HepG2 (cell line): ENCODE measurements around the gene PODN. TPM values are rescaled to one million over a fixed set of nuclear protein-coding genes. Genes with fewer than 3 reads are reported as not detected.

Experiments used
- CCAR2 ChIP-seq: fragments of 200-400 bp; formaldehyde crosslinking; optimal IDR thresholded peaks from 2 replicates; pipeline ENCODE3; 2018; ENCODE audit warnings: low read depth, mild to moderate bottlenecking, low read length, moderate library complexity
- GTF2F1 ChIP-seq: fragments of 150-350 bp; IDR thresholded peaks from 2 replicates; pipeline ENCODE4 v1.6.1; 2014; ENCODE audit warnings: low read length
- KLF6 ChIP-seq: IDR thresholded peaks from 2 replicates; pipeline ENCODE4 v1.8.0; 2016; ENCODE audit warnings: missing biosample characterization, missing genetic modification reagents
- POLR2AphosphoS2 ChIP-seq: IDR thresholded peaks from 2 replicates; pipeline ENCODE4 v1.6.1; 2011; ENCODE audit warnings: low read depth, low read length, improper control_type of control experiment
- ZBTB20 ChIP-seq: sonication (generic); formaldehyde crosslinking; IDR thresholded peaks from 2 replicates; pipeline ENCODE4 v1.8.1; 2023; ENCODE audit warnings: missing genetic modification reagents, low read depth, mild to moderate bottlenecking, borderline replicate concordance
- ZFX ChIP-seq: sonication (generic); formaldehyde crosslinking; IDR thresholded peaks from 2 replicates; pipeline ENCODE4 v1.4.0; 2020; ENCODE audit warnings: mild to moderate bottlenecking, low read depth, missing genetic modification reagents, moderate library complexity
- ZNF446 ChIP-seq: sonication (generic); formaldehyde crosslinking; IDR thresholded peaks from 2 replicates; pipeline ENCODE4 v1.5.0; 2020; ENCODE audit warnings: mild to moderate bottlenecking, missing genetic modification reagents
- ZNF713 ChIP-seq: sonication (generic); formaldehyde crosslinking; IDR thresholded peaks from 2 replicates; pipeline ENCODE4 v1.4.0; 2020; ENCODE audit warnings: mild to moderate bottlenecking, missing genetic modification reagents
- polyA plus RNA-seq, 8 experiments: library from polyadenylated mRNA; depleted of rRNA in 3 of 8; stranded (reverse) in 7 of 8; unstranded in 1 of 8; fragments of >200 nt; fragmentation: Illumina TruSeq in 4 of 8; extraction: Trizol in 4 of 8; gene quantifications; 2 replicates each; pipeline versions ENCODE4 v1.2.1 to v1.2.3, GENCODE V29; 2011 to 2016; ENCODE audit warnings: low read depth in 4 of 8, missing spikeins in 1 of 8, mixed read lengths in 1 of 8; ENCODE audit not compliant: insufficient read depth in 1 of 8
- total RNA-seq, 5 experiments: library from RNA; depleted of rRNA; stranded (reverse); fragments of >200 nt; fragmentation: Illumina TruSeq; extraction: Trizol; gene quantifications; 2 replicates each; pipeline ENCODE4 v1.2.3, GENCODE V29; 2016; ENCODE audit warnings: low read depth in 1 of 5
- TF ChIP-seq, protein P1 (sequence below): IDR thresholded peaks from 2 replicates; pipeline ENCODE4 v1.6.1; 2016; ENCODE audit warnings: missing biosample characterization, missing genetic modification reagents, low read depth
- TF ChIP-seq, protein P2 (sequence below): sonication (generic); formaldehyde crosslinking; IDR thresholded peaks from 2 replicates; pipeline ENCODE4 v1.5.0; 2020; ENCODE audit warnings: missing genetic modification reagents
- TF ChIP-seq, protein P3 (sequence below): sonication (generic); formaldehyde crosslinking; IDR thresholded peaks from 2 replicates; pipeline ENCODE4 v1.5.1; 2020; ENCODE audit warnings: mild to moderate bottlenecking, missing genetic modification reagents, moderate library complexity
- TF ChIP-seq, protein P4 (sequence below): sonication (generic); formaldehyde crosslinking; IDR thresholded peaks from 2 replicates; pipeline ENCODE4 v1.4.0; 2020; ENCODE audit warnings: missing genetic modification reagents
- TF ChIP-seq, protein P5 (sequence below): sonication (generic); formaldehyde crosslinking; IDR thresholded peaks from 2 replicates; pipeline ENCODE4 v1.4.0; 2020; ENCODE audit warnings: mild to moderate bottlenecking, low read depth, missing genetic modification reagents
- TF ChIP-seq, protein P6 (sequence below): sonication (generic); formaldehyde crosslinking; IDR thresholded peaks from 2 replicates; pipeline ENCODE4 v1.8.0; 2022; ENCODE audit warnings: mild to moderate bottlenecking, missing genetic modification reagents, moderate library complexity
- TF ChIP-seq, protein P7 (sequence below): sonication (generic); formaldehyde crosslinking; IDR thresholded peaks from 2 replicates; pipeline ENCODE4 v1.5.0; 2020; ENCODE audit warnings: missing genetic modification reagents
- TF ChIP-seq, protein P8 (sequence below): sonication (generic); formaldehyde crosslinking; IDR thresholded peaks from 2 replicates; pipeline ENCODE4 v1.5.0; 2020; ENCODE audit warnings: missing genetic modification reagents

PODN gene
- total and polyA plus RNA-seq, 2 of the 13 experiments (the other 11 are each of a cell fraction or from before 2014, with no cell fraction given), result 0.13 TPM; not detected in 1

DNA sequence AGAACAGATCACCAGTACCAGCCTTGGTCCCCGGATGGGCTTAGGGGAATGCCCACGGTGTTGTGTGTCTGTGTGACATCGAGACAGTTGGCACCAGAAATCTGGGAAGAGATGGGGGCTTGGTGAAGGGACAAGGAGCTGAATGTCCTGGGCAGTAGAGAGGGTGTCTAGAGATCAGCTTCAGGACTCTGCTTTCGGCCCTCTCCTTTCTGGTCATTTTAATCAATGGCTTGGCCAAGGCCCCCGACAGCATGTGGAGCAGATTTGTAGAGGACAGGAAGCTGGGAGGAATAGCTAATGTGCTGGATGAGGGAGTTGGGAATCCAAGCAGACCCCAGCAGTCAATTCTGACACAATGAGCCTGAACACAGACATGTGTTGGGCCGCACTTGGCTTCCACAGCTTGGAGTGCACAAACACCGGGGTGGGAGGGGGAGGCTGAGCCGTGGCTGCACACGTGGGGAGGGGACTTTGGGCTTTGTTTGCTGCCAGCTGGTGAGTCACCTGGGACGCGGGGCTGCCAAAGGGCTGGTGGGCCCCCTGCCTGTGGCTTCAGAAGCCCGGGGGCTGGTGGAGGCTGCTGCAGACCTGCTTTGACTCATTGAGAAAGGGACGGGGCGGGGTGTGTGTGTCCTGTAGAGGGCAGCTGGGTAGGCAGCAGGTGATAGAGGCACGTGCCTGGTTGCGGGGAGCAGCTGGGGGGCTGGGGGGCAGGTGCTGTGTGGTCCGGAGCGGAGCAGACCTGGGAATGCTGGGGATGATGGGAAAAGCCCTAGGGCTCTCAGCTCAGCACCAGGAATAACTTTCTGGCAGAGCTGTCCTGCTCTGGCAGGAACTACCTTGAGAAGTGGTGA lies 59.5 kb downstream of the PODN start (continued):
- TF ChIP-seq, protein P1, sequence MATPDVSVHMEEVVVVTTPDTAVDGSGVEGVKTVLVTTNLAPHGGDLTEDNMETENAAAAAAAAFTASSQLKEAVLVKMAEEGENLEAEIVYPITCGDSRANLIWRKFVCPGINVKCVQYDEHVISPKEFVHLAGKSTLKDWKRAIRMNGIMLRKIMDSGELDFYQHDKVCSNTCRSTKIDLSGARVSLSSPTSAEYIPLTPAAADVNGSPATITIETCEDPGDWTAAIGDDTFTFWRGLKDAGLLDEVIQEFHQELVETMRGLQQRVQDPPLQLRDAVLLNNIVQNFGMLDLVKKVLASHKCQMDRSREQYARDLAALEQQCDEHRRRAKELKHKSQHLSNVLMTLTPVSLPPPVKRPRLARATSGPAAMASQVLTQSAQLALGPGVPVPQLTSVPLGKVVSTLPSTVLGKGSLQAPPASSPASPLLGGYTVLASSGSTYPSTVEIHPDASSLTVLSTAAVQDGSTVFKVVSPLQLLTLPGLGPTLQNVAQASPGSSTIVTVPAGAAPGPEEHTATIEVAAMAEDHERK (CRISPR knock-in tag), result no peak
- no peak for TF ChIP-seq GTF2F1
- no peak for TF ChIP-seq POLR2AphosphoS2
- TF ChIP-seq, protein P2, sequence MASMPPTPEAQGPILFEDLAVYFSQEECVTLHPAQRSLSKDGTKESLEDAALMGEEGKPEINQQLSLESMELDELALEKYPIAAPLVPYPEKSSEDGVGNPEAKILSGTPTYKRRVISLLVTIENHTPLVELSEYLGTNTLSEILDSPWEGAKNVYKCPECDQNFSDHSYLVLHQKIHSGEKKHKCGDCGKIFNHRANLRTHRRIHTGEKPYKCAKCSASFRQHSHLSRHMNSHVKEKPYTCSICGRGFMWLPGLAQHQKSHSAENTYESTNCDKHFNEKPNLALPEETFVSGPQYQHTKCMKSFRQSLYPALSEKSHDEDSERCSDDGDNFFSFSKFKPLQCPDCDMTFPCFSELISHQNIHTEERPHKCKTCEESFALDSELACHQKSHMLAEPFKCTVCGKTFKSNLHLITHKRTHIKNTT, result no peak
- TF ChIP-seq, protein P3, sequence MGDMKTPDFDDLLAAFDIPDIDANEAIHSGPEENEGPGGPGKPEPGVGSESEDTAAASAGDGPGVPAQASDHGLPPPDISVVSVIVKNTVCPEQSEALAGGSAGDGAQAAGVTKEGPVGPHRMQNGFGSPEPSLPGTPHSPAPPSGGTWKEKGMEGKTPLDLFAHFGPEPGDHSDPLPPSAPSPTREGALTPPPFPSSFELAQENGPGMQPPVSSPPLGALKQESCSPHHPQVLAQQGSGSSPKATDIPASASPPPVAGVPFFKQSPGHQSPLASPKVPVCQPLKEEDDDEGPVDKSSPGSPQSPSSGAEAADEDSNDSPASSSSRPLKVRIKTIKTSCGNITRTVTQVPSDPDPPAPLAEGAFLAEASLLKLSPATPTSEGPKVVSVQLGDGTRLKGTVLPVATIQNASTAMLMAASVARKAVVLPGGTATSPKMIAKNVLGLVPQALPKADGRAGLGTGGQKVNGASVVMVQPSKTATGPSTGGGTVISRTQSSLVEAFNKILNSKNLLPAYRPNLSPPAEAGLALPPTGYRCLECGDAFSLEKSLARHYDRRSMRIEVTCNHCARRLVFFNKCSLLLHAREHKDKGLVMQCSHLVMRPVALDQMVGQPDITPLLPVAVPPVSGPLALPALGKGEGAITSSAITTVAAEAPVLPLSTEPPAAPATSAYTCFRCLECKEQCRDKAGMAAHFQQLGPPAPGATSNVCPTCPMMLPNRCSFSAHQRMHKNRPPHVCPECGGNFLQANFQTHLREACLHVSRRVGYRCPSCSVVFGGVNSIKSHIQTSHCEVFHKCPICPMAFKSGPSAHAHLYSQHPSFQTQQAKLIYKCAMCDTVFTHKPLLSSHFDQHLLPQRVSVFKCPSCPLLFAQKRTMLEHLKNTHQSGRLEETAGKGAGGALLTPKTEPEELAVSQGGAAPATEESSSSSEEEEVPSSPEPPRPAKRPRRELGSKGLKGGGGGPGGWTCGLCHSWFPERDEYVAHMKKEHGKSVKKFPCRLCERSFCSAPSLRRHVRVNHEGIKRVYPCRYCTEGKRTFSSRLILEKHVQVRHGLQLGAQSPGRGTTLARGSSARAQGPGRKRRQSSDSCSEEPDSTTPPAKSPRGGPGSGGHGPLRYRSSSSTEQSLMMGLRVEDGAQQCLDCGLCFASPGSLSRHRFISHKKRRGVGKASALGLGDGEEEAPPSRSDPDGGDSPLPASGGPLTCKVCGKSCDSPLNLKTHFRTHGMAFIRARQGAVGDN (CRISPR knock-in tag), result peak; percentile 95
- TF ChIP-seq, protein P4, sequence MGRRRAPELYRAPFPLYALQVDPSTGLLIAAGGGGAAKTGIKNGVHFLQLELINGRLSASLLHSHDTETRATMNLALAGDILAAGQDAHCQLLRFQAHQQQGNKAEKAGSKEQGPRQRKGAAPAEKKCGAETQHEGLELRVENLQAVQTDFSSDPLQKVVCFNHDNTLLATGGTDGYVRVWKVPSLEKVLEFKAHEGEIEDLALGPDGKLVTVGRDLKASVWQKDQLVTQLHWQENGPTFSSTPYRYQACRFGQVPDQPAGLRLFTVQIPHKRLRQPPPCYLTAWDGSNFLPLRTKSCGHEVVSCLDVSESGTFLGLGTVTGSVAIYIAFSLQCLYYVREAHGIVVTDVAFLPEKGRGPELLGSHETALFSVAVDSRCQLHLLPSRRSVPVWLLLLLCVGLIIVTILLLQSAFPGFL (CRISPR knock-in tag), result no peak
- TF ChIP-seq, protein P5, sequence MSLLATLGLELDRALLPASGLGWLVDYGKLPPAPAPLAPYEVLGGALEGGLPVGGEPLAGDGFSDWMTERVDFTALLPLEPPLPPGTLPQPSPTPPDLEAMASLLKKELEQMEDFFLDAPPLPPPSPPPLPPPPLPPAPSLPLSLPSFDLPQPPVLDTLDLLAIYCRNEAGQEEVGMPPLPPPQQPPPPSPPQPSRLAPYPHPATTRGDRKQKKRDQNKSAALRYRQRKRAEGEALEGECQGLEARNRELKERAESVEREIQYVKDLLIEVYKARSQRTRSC, result no peak
- TF ChIP-seq ZFX (CRISPR knock-in tag), result peak; percentile 80
- TF ChIP-seq ZNF446 (CRISPR knock-in tag), result no peak
- TF ChIP-seq, protein P6, sequence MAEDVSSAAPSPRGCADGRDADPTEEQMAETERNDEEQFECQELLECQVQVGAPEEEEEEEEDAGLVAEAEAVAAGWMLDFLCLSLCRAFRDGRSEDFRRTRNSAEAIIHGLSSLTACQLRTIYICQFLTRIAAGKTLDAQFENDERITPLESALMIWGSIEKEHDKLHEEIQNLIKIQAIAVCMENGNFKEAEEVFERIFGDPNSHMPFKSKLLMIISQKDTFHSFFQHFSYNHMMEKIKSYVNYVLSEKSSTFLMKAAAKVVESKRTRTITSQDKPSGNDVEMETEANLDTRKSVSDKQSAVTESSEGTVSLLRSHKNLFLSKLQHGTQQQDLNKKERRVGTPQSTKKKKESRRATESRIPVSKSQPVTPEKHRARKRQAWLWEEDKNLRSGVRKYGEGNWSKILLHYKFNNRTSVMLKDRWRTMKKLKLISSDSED (CRISPR knock-in tag), result no peak
- no peak for TF ChIP-seq ZNF713 (CRISPR knock-in tag)
- TF ChIP-seq, protein P7, sequence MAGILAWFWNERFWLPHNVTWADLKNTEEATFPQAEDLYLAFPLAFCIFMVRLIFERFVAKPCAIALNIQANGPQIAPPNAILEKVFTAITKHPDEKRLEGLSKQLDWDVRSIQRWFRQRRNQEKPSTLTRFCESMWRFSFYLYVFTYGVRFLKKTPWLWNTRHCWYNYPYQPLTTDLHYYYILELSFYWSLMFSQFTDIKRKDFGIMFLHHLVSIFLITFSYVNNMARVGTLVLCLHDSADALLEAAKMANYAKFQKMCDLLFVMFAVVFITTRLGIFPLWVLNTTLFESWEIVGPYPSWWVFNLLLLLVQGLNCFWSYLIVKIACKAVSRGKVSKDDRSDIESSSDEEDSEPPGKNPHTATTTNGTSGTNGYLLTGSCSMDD (CRISPR knock-in tag), result no peak
- no peak for TF ChIP-seq KLF6 (CRISPR knock-in tag)
- TF ChIP-seq CCAR2, result no peak
- TF ChIP-seq, protein P8, sequence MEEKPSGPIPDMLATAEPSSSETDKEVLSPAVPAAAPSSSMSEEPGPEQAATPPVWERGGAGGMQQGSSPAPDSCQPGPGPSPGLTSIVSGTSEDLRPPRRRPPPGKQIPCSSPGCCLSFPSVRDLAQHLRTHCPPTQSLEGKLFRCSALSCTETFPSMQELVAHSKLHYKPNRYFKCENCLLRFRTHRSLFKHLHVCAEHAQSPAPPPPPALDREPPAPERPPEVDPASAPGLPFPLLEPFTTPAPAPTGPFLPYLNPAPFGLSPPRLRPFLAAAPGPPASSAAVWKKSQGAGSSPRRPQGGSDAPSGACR (CRISPR knock-in tag), result peak; percentile 17; the same call in 1 of the 2 replicates
- TF ChIP-seq ZBTB20, result peak; percentile 88; the same call in 1 of the 2 replicates
